Stimulated activated CD8-positive, alpha-beta memory T cell treated with anti-CD3 and anti-CD28 coated beads, Interleukin-7, amount 100 ng/mL, for 1 hour (primary cell): ENCODE data around the gene HAGH.
"Not testable (repeated sequence)": the region's sequence is repeated elsewhere in the genome, so short reads cannot be mapped to it uniquely, and the experiment has no call there.

Experiments
- DNase-seq, 2 donors: peaks; one replicate each; pipeline ENCODE4 v3.0.0-alpha.2; 2020; ENCODE audit warnings: low read depth in 2 of 2

The HAGH gene

GRCh38 chr16:1810536-1810935 lies 16.1 kb downstream of the HAGH start:
- no peak for DNase-seq

- no peak for DNase-seq
Observed at GRCh38 chr16:1810106-1810505, 16.5 kb downstream of the HAGH start.

GRCh38 chr16:1809281-1809801 lies 17.3 kb downstream of the HAGH start:
- DNase-seq, result no peak

- DNase-seq, result no peak
Observed at GRCh38 chr16:1808691-1809090, 17.9 kb downstream of the HAGH start.

- DNase-seq, result no peak
Observed at GRCh38 chr16:1807626-1808025, 19.0 kb downstream of the HAGH start.

- no peak for DNase-seq
Observed at GRCh38 chr16:1800701-1801100, 25.9 kb downstream of the HAGH start.

GRCh38 chr16:1799263-1799662 lies 27.4 kb downstream of the HAGH start:
- DNase-seq, result not testable (repeated sequence)

- no peak for DNase-seq
Observed at GRCh38 chr16:1794908-1795666, 31.5 kb downstream of the HAGH start.

GRCh38 chr16:1794221-1794871 lies 32.3 kb downstream of the HAGH start:
- no peak for DNase-seq

- no peak for DNase-seq
Observed at GRCh38 chr16:1793578-1794220, 32.9 kb downstream of the HAGH start, which contains the start of gene IGFALS. TSS of gene IGFALS (minus strand) at chr16:1793705. CDS start at chr16:1793652, 53 bp downstream.

- DNase-seq, result no peak
Observed at GRCh38 chr16:1792836-1793577, 33.6 kb downstream of the HAGH start.

GRCh38 chr16:1791943-1792812 lies 34.4 kb downstream of the HAGH start:
- DNase-seq, result no peak

GRCh38 chr16:1791256-1791942 lies 35.2 kb downstream of the HAGH start:
- DNase-seq, result no peak

GRCh38 chr16:1790611-1791255 lies 35.9 kb downstream of the HAGH start:
- no peak for DNase-seq

- no peak for DNase-seq
Observed at GRCh38 chr16:1790261-1790610, 36.4 kb downstream of the HAGH start.

- no peak for DNase-seq
Observed at GRCh38 chr16:1789643-1790045, 37.0 kb downstream of the HAGH start.

GRCh38 chr16:1788708-1789100 lies 37.9 kb downstream of the HAGH start:
- no peak for DNase-seq

- DNase-seq, result no peak
Observed at GRCh38 chr16:1788095-1788707, 38.4 kb downstream of the HAGH start.

GRCh38 chr16:1787322-1788094 lies 39.1 kb downstream of the HAGH start:
- no peak for DNase-seq
